Naive thymus-derived CD8-positive, alpha-beta T cell (primary cell): ENCODE results near the gene EOLA1. TPM values are rescaled to one million over a fixed set of nuclear protein-coding genes. Genes with fewer than 3 reads are reported as not detected.
"Not testable (repeated sequence)": the region's sequence is repeated elsewhere in the genome, so short reads cannot be mapped to it uniquely, and the experiment has no call there.

Experiments used
- ATAC-seq, 2 donors: fragments of 150-1000 bp; cut with Tn5 transposase in 1 of 2; sonication (Bioruptor Pico), chemical (Tn5 transposase) in 1 of 2; 1 replicate in 1 of 2; 2 replicates in 1 of 2; pipeline ENCODE4 v1.10.0; 2021; ENCODE audit warnings: mild to moderate bottlenecking in 2 of 2, moderate library complexity in 2 of 2
- POLR2A ChIA-PET: fragments of 350-600 bp; sonication (Branson Sonifier 250); formaldehyde crosslinking; loops from one replicate; lab custom pipeline; 2021; ENCODE audit warnings: antibody characterized with exemption; lab: Charles Lee
- DNase-seq, 10 donors: peaks; one replicate each; pipeline versions ENCODE4 v3.0.0 to v3.0.0-alpha.2; 2020 to 2022
- H3K27ac Mint-ChIP-seq, 10 donors: one replicate each; pipeline ENCODE4 v1.8.0; 2020 to 2022; ENCODE audit warnings: mild to moderate bottlenecking in 10 of 10, mixed read lengths in 10 of 10, moderate library complexity in 4 of 10, inconsistent platforms in 1 of 10
- H3K27me3 Mint-ChIP-seq, 5 donors: one replicate each; pipeline ENCODE4 v1.8.0; 2021 to 2022; ENCODE audit warnings: mixed read lengths in 5 of 5
- H3K36me3 Mint-ChIP-seq, 3 donors: one replicate each; pipeline ENCODE4 v1.8.0; 2020 to 2022; ENCODE audit warnings: mixed read lengths in 3 of 3, mild to moderate bottlenecking in 2 of 3, inconsistent platforms in 1 of 3
- H3K4me1 Mint-ChIP-seq, 4 donors: one replicate each; pipeline ENCODE4 v1.8.0; 2021 to 2022; ENCODE audit warnings: mixed read lengths in 4 of 4
- H3K4me3 Mint-ChIP-seq, 10 donors: one replicate each; pipeline ENCODE4 v1.8.0; 2020 to 2022; ENCODE audit warnings: mild to moderate bottlenecking in 10 of 10, mixed read lengths in 10 of 10, moderate library complexity in 6 of 10, inconsistent platforms in 1 of 10
- H3K9me3 Mint-ChIP-seq, 9 donors: one replicate each; pipeline ENCODE4 v1.8.0; 2020 to 2022; ENCODE audit warnings: mixed read lengths in 9 of 9, mild to moderate bottlenecking in 3 of 9, inconsistent platforms in 1 of 9, moderate library complexity in 1 of 9
- polyA plus RNA-seq, 3 donors: library from polyadenylated mRNA; unstranded; fragments of 300-500 nt; fragmentation: Illumina TruSeq; gene quantifications; one replicate each; pipeline ENCODE4 v1.2.3, GENCODE V29; 2021
- total RNA-seq, 8 experiments: library from RNA in 2 of 8; stranded (reverse) in 2 of 8; gene quantifications; one replicate each; pipeline ENCODE4 v1.2.3 and lab custom pipeline; 2021 to 2026

The EOLA1 gene
- total and polyA plus RNA-seq, 5 experiments from 2014 or later: 22.1 to 35.3 (median 24.4) TPM

GRCh38 chrX:149532868-149533267, 7.9 kb upstream of the EOLA1 start:
- H3K4me1 Mint-ChIP-seq, H3K27me3 Mint-ChIP-seq, POLR2A ChIA-PET, H3K4me3 Mint-ChIP-seq, H3K27ac Mint-ChIP-seq, DNase-seq, ATAC-seq, H3K9me3 Mint-ChIP-seq: not testable (repeated sequence)
- H3K36me3 Mint-ChIP-seq: peaks cover 0 to 11% (median 0%) of the 10 kb centered on the region in 3 donors

DNA sequence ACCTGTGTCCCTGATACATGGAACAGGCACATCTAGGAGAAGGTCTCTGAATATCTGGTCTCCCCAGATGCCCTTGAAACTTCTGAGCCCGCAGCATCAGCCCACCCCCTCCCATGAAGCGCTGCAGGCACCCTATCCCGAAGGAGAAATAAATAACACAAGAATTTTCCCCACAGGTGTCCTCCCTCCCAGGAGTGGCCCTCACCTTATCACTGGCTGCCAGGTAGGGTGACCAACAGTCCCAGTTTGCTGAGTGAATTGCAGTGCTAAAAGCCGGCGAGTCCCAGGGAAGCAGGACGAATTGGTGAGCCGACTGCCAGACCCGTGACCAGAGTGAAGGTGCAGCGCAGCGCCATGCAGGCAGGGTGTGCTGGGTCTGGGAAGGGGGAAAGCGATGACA, 6.8 kb upstream of the EOLA1 start:
- H3K27ac Mint-ChIP-seq, H3K4me1 Mint-ChIP-seq, ATAC-seq, H3K27me3 Mint-ChIP-seq, H3K9me3 Mint-ChIP-seq, POLR2A ChIA-PET, DNase-seq, H3K4me3 Mint-ChIP-seq: not testable (repeated sequence)
- peaks cover 0 to 11% (median 0%) of the 10 kb centered on the region in 3 donors for H3K36me3 Mint-ChIP-seq

- H3K4me3 Mint-ChIP-seq, H3K9me3 Mint-ChIP-seq, ATAC-seq, POLR2A ChIA-PET, DNase-seq, H3K27me3 Mint-ChIP-seq: not testable (repeated sequence)
- Mint-ChIP-seq H3K27ac (peak overlapping the region in 1 of 10 donors; percentile 85), H3K36me3 (peaks cover 0 to 11% (median 0%) of the 10 kb centered on the region in 3 donors), H3K4me1 (peaks cover 0 to 10% (median 3%) of the 10 kb centered on the region in 4 donors)
Observed at GRCh38 chrX:149534926-149535602, 5.7 kb upstream of the EOLA1 start.

- H3K36me3 Mint-ChIP-seq, ATAC-seq, DNase-seq, H3K4me3 Mint-ChIP-seq, H3K27ac Mint-ChIP-seq, H3K27me3 Mint-ChIP-seq, POLR2A ChIA-PET, H3K9me3 Mint-ChIP-seq: not testable (repeated sequence)
- H3K4me1 Mint-ChIP-seq: peaks cover 0 to 13% (median 6%) of the 10 kb centered on the region in 4 donors
Observed at GRCh38 chrX:149537474-149537873, 3.3 kb upstream of the EOLA1 start.

- POLR2A ChIA-PET: interaction anchor here (1.5 to 3.5 kb wide), 8 partner anchors 10 to 1628 kb away, joined by 7 to 41 read pairs (median 18); partner anchors contain the start of genes EOLA2, FMR1 and IDS
- Mint-ChIP-seq H3K9me3 (no peaks in the 10 kb centered on the region), H3K36me3 (peaks cover 0 to 8% (median 0%) of the 10 kb centered on the region in 3 donors), H3K27ac (peak overlapping the region; percentile 63 to 100 (median 94)), H3K4me1 (peaks cover 0 to 13% (median 7%) of the 10 kb centered on the region in 4 donors), H3K4me3 (peak overlapping the region; percentile 77 to 97 (median 87)), H3K27me3 (no peaks in the 10 kb centered on the region)
- peak; percentile 69 to 95 (median 86) for DNase-seq
- ATAC-seq: peak; percentile 49 to 59
Observed at GRCh38 chrX:149539283-149540130, 1.3 kb upstream of the EOLA1 start.

- DNase-seq (peak; percentile 80 to 96 (median 87)), ATAC-seq (peak; percentile 54 to 55)
- Mint-ChIP-seq H3K4me3 (peak overlapping the region; percentile 77 to 99 (median 95)), H3K36me3 (peaks cover 0 to 11% (median 0%) of the 10 kb centered on the region in 3 donors), H3K27ac (peak overlapping the region; percentile 97 to 100 (median 100)), H3K9me3 (no peaks in the 10 kb centered on the region), H3K4me1 (peaks cover 0 to 13% (median 7%) of the 10 kb centered on the region in 4 donors), H3K27me3 (no peaks in the 10 kb centered on the region)
- POLR2A ChIA-PET: interaction anchor here (1.2 to 3.5 kb wide), 9 partner anchors 11 to 1629 kb away, joined by 4 to 41 read pairs (median 16); partner anchors contain the start of genes EOLA2, FMR1 and IDS
Observed at GRCh38 chrX:149540131-149540620, 636 bp upstream of the EOLA1 start.

DNA sequence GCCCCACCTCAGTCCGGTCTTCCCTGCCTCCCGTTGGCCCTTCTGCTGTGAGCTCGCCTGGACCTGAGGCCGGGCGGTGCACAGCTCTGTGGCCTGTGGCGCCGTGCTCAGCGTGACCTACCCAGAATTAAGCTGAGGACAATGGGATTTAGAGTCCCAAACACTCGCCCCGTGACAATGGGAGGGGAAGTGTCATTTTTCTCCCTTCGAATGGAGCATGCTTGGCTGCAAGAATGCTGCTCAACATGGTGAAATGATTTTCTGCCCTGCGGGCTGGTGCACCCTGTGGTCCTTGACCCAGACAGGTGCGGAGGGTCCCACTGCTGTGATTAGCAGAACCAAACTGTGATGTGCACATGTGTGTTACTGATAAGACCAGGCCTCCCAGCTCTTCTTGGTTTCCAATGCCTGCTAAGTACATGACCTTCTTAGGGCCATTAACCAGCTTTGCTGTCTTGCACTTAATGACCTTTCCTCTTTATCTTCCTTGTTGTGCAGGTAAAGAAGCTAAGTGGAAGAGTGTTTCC, 772 bp downstream of the EOLA1 start:
- Mint-ChIP-seq H3K9me3 (no peaks in the 10 kb centered on the region), H3K4me3 (peak overlapping the region; percentile 77 to 99 (median 95)), H3K36me3 (peaks cover 0 to 11% (median 0%) of the 10 kb centered on the region in 3 donors), H3K27me3 (no peaks in the 10 kb centered on the region), H3K4me1 (peaks cover 0 to 13% (median 7%) of the 10 kb centered on the region in 4 donors), H3K27ac (peak overlapping the region; percentile 75 to 100 (median 100))
- POLR2A ChIA-PET: interaction anchor here (3.2 to 3.5 kb wide), 2 partner anchors 37 to 398 kb away, joined by 41 read pairs; partner anchors contain the start of genes EOLA2 and IDS
- DNase-seq (no peak), ATAC-seq (no peak)

DNA sequence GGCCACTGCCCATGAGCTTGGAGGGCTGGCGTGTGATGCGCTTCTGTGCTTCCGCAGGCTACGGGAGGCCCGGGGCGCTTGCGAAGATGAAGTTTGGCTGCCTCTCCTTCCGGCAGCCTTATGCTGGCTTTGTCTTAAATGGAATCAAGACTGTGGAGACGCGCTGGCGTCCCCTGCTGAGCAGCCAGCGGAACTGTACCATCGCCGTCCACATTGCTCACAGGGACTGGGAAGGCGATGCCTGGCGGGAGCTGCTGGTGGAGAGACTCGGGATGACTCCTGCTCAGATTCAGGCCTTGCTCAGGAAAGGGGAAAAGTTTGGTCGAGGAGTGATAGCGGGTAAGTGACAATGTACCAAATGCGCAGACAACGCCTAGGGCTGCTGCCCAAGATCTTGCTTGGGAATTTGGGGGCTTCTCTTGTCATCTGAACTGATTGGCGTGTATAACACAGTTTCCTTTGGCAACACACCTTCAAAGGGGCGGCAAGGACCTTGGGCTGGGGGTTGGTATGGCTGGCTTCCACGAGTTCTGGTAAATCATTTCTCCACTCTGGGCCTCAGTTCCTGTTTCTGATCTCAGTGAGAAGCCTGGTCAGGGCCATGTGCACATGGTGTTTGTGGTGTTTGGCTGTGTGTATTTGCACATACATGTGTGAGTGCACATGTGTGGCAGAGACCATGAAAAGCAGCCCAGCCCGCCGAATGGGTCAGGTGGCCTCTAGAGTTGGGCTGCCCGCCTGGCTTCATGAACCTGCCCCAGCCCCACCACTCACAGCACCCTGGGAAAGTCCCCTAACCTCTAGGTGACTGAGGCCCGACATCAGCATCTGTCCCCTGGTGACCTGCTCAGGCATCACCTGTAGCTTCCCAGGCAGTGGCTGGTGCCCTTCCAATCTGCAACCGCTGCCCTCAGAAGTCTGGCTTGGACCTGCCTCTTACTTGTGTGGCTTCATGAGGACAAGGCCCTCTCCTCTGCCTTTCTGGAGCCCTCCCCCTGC, 5.0 kb downstream of the EOLA1 start:
- ATAC-seq, H3K27me3 Mint-ChIP-seq, H3K4me1 Mint-ChIP-seq, H3K4me3 Mint-ChIP-seq, H3K9me3 Mint-ChIP-seq, POLR2A ChIA-PET, DNase-seq: not testable (repeated sequence)
- peak overlapping the region in 1 of 10 donors; percentile 49 for H3K27ac Mint-ChIP-seq
- peaks cover 0 to 11% (median 0%) of the 10 kb centered on the region in 3 donors for H3K36me3 Mint-ChIP-seq

GRCh38 chrX:149546962-149547361, 6.2 kb downstream of the EOLA1 start:
- POLR2A ChIA-PET, H3K4me3 Mint-ChIP-seq, H3K4me1 Mint-ChIP-seq, H3K9me3 Mint-ChIP-seq, DNase-seq, H3K27ac Mint-ChIP-seq, H3K27me3 Mint-ChIP-seq, ATAC-seq: not testable (repeated sequence)
- peaks cover 0 to 11% (median 0%) of the 10 kb centered on the region in 3 donors for H3K36me3 Mint-ChIP-seq

DNA sequence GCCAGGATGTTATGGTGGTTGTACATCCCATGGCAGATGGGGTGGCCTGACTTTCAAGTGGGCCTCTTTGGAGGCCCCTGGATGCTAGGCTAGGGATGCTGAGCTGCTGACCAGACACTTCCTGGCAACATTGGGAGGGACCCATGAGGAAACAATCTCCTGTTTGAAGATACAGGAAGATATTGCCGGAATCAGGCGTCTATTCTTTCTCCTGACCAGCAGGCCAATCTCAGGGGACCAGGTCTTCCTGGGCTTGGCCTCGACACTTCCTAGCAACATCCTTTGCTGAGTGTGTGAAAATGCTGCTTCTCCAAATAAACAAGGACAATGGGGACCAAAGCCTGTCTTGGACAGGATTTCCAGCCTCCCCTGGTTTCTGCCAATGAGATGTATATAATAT, 7.0 kb downstream of the EOLA1 start:
- DNase-seq, H3K27me3 Mint-ChIP-seq, ATAC-seq, H3K4me1 Mint-ChIP-seq, H3K27ac Mint-ChIP-seq, H3K4me3 Mint-ChIP-seq, POLR2A ChIA-PET, H3K9me3 Mint-ChIP-seq: not testable (repeated sequence)
- H3K36me3 Mint-ChIP-seq: peaks cover 0 to 11% (median 0%) of the 10 kb centered on the region in 3 donors

- H3K4me1 Mint-ChIP-seq, DNase-seq, POLR2A ChIA-PET, H3K36me3 Mint-ChIP-seq, H3K27me3 Mint-ChIP-seq, H3K9me3 Mint-ChIP-seq, H3K4me3 Mint-ChIP-seq, ATAC-seq: not testable (repeated sequence)
- peak within 1 kb of the TSS in 2 of 10 donors; percentile 31 to 44 for H3K27ac Mint-ChIP-seq
Observed at GRCh38 chrX:149549701-149550100, 8.9 kb downstream of the EOLA1 start, which contains the start of gene HSFX3. Gene HSFX3 (minus strand): TSS chrX:149549924. CDS start chrX:149549852, 72 bp downstream.
